HFFc6 (cell line): Measurements from ENCODE around the gene CTCFL. TPM values are rescaled to one million over a fixed set of nuclear protein-coding genes. Genes with fewer than 3 reads are reported as not detected.

Source experiments
- DNase-seq: peaks from one replicate; pipeline ENCODE4 v3.0.0-alpha.2; 2018
- H3K27ac Mint-ChIP-seq: 2 replicates; pipeline ENCODE4 v1.8.0; 2020; ENCODE audit warnings: mild to moderate bottlenecking, mixed read lengths
- H3K27me3 Mint-ChIP-seq: 2 replicates; pipeline ENCODE4 v1.8.0; 2021; ENCODE audit warnings: mild to moderate bottlenecking, moderate library complexity, mixed read lengths; ENCODE audit not compliant: insufficient read depth
- H3K36me3 Mint-ChIP-seq: 2 replicates; pipeline ENCODE4 v1.8.0; 2021; ENCODE audit warnings: low read depth, mixed read lengths
- H3K4me1 Mint-ChIP-seq: 2 replicates; pipeline ENCODE4 v1.8.0; 2020; ENCODE audit warnings: low read depth, mixed read lengths
- H3K4me3 Mint-ChIP-seq: 2 replicates; pipeline ENCODE4 v1.8.0; 2020; ENCODE audit warnings: mild to moderate bottlenecking, moderate library complexity, mixed read lengths
- H3K9me3 Mint-ChIP-seq: 2 replicates; pipeline ENCODE4 v1.8.0; 2020; ENCODE audit warnings: mild to moderate bottlenecking, mixed read lengths
- CTCF ChIP-seq: fragments of 200-600 bp; sonication (generic); IDR thresholded peaks from 2 replicates; pipeline ENCODE4 v1.5.0; 2021; ENCODE audit warnings: antibody characterized with exemption, mild to moderate bottlenecking
- total RNA-seq, 6 experiments: library from RNA; stranded (reverse); fragmentation: NEBNext Ultra II Directional; extraction: Animal tissue kit (Norgen Biotek cat#: 25700); gene quantifications; 2 replicates in 1 of 6; 3 replicates in 5 of 6; pipeline ENCODE4 v1.2.3, GENCODE V29; 2021

CTCFL gene
- total RNA-seq, 6 experiments from 2014 or later = not detected

DNA sequence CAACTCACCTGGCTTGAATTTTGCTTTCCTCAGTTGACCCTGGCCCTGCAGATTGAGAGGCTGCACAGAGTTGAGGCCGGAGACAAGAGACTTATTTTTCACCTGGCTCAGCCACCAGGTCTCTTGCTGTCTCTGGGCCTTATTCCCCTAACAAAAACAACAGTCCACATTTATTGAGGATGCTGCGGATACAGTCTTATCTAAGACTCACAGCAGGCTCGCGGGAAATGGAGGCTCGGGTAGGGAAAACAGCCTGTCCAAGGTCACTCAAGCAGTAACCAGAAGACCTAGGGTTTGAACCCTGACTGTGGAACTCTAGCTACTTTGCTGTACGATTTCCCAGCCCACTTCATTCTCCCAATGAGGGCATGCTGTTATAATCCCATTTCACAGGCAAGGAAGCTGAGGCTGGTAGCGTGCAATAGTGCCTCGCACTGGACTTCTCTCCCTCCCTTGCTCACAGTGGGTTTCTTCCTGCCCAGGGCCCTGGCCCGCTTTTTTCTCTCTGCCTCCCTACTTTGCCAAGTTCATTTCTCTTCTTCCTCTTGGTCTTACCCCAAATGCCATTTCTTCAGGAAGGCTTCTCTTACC lies 76.1 kb downstream of the CTCFL start:
- no peak for DNase-seq
- TF ChIP-seq CTCF = no peak
- Mint-ChIP-seq H3K4me3 (no peak overlapping the region), H3K9me3 (peaks cover 4% of the 10 kb centered on the region), H3K4me1 (peaks cover 9% of the 10 kb centered on the region), H3K27ac (no peak overlapping the region), H3K27me3 (peaks cover 60% of the 10 kb centered on the region), H3K36me3 (peaks cover 5% of the 10 kb centered on the region)

Other genes with a start within 250 kb of the CTCFL start
- not detected for gene SPO11, start 195.3 kb downstream of the CTCFL start, total RNA-seq
- gene RAE1, start 173.9 kb downstream of the CTCFL start, total RNA-seq = 10 to 100 TPM; 25.1 to 31.4 (median 28.3) TPM
- 1 to 10 TPM; 3.7 to 5.7 (median 4.6) TPM for gene RBM38, start 133.7 kb downstream of the CTCFL start, total RNA-seq
- gene PCK1, start 36.0 kb upstream of the CTCFL start, total RNA-seq = not detected
- gene ZBP1, start 95.3 kb upstream of the CTCFL start, total RNA-seq = not detected
- 1 to 10 TPM; 4.7 to 8.0 (median 5.3) TPM for gene PMEPA1, start 184.9 kb upstream of the CTCFL start, total RNA-seq